Measurements from ENCODE around the gene UGT3A1.
"Not testable (repeated sequence)": the region's sequence is repeated elsewhere in the genome, so short reads cannot be mapped to it uniquely, and the experiment has no call there.

UGT3A1 gene

GRCh38 chr5:35987776-35988175, 3.4 kb downstream of the UGT3A1 start:
- DNase-seq = no peak

DNA sequence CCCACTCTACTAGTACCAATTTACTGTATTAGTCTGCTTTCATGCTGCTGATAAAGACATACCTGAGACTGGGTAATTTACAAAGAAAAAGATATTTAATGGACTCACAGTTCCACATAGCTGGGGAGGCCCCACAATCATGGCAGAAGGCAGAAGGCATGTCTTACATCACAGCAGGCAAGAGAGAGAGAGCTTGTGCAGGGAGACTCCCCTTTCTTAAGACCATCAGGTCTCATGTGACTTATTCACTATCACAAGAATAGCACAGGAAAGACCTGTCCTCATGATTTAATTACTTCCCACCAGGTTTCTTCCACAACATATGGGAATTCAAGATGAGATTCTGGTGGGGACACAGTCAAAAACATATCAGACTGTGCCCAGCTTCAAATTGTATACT, 11.5 kb downstream of the UGT3A1 start:
- no peak for DNase-seq

- not testable (repeated sequence) for DNase-seq
Measured at GRCh38 chr5:35976859-35977258, 14.3 kb downstream of the UGT3A1 start.

- DNase-seq = no peak
Measured at GRCh38 chr5:35974570-35974969, 16.6 kb downstream of the UGT3A1 start.

- DNase-seq = no peak
Measured at GRCh38 chr5:35971878-35972210, 19.3 kb downstream of the UGT3A1 start.

DNA sequence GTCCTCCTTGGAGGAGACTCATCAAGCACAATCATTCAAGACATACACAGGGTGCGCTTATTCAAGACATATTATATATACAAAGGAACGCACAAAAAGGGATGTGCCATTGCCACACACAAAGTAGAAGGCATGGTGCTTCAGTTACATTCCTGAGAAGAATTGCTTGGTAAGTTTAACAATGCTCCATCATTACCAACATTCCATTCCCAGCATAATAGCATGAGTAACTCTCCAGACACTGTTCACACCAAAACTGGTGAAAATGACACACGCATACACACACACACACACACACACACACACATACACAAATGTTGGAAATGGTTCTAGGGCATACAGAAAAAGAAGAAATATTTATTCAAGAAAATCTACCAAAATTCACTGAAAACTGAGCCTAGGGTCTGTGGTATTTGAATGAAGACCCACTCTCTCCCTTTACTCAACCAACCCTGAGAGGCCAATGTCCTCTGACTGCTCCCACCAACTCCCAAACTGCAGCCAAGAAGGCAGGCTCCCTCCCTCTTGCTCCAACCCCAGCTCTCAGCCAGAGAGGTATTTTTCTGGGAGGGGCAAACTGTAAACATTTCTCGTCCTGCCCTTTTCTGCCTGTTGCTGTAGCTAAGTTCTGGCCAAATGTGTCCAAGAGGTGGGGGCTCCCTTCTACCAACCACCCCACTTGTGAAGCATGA, 19.9 kb downstream of the UGT3A1 start:
- DNase-seq = no peak

DNA sequence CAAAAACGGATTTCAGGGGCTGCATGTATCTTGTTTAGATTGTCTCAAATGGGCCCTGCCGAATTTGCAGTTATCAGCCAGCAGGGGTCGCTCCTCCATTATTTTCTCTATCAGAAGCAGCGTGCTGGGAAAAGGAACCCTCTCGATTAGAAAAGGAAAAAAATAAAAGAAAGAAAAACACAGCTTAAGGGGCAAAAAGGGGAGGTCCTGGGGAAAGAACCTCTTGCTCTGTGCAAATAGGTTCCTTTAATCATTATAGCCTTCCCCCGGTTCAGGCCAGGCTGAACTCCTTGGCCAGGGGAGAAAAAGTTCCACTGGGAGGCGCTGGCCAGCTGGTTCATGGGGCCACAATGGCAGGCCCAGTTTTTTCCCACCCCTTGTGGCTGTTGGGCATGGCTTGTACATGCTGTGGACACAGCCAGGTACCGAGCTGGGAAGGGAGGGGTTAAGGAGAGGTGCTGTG, 27.8 kb downstream of the UGT3A1 start:
- no peak for DNase-seq

- no peak for DNase-seq
Measured at GRCh38 chr5:35960328-35960727, 30.9 kb downstream of the UGT3A1 start.

- no peak for DNase-seq
Measured at GRCh38 chr5:35956429-35956828, 34.8 kb downstream of the UGT3A1 start.

DNA sequence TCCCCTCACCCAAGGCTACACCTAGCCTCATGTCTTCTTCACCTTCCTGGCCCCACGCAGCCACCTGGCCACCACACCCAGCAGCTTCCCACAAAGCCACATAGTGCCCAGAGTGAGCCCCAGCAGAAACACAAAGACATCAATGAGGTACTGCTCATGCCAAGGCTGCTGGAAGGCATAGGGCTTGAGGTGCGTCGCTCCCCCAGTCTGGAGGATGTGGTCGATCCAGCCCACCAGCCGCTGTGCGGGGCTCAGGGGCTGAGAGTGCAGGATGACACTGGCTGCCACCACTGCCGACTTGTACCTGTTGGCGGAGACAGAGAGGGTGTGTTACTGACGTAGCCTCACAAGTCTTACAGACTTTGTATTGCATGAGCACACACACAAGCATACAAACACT, 37.0 kb downstream of the UGT3A1 start:
- DNase-seq = no peak

DNA sequence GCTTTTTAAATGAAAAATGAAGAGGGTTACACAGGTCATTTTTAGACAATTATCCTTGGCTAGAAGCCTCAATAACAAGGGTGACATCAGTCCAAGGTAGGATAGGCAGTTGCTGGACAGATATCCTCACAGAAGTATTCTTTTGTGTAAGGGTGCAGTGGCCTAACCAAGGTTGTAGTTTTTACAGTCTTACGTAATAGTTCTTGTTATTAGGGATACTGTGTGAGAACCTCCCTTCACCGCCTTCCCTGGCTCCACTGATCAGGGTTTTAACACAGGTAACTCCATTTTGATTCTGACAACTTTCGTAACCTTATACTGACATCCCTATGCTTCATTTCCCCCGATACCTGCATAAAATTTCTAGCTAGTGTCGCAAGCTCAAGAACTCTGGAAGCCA, 44.1 kb downstream of the UGT3A1 start:
- no peak for DNase-seq

- DNase-seq = no peak
Measured at GRCh38 chr5:35939639-35940038, 51.6 kb downstream of the UGT3A1 start.

- DNase-seq = no peak
Measured at GRCh38 chr5:35938568-35939227, 52.5 kb downstream of the UGT3A1 start, which contains the start of gene CAPSL. Gene CAPSL, minus strand, starts transcription at chr5:35938622. Its CDS starts 17,502 bp downstream, at chr5:35921120.

DNA sequence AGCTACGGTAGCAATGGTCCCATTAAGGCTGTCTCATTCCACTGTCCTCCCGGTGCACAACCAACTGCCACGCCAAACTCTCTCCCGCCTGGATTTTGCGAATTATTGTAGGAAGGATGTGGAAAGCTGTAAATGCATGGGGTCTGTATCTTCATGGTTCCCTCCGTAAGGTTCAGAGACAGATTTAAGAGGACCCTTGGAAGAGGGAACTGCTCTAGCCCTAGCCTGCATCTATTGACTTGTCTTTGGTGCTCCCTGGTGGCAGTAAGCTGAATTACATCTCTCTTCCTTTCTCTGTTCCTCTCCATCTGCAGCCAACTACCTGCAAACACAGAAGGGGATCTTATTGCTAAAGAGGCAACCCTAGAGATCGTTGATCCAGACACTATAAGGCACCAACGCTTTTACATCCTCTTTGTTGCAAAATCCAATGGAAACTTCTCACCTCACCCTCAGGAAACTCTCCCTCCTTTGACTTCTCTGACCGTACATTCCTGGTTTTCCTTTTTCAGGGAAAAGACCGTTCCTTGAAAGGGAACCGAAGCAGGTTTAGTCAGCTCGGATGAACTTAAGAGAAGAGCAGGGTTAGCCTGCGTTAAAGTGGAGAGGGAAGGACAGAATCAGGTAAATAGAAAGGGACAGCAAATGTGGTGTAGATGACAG, 64.7 kb downstream of the UGT3A1 start:
- DNase-seq = peak; percentile 39 to 46

DNA sequence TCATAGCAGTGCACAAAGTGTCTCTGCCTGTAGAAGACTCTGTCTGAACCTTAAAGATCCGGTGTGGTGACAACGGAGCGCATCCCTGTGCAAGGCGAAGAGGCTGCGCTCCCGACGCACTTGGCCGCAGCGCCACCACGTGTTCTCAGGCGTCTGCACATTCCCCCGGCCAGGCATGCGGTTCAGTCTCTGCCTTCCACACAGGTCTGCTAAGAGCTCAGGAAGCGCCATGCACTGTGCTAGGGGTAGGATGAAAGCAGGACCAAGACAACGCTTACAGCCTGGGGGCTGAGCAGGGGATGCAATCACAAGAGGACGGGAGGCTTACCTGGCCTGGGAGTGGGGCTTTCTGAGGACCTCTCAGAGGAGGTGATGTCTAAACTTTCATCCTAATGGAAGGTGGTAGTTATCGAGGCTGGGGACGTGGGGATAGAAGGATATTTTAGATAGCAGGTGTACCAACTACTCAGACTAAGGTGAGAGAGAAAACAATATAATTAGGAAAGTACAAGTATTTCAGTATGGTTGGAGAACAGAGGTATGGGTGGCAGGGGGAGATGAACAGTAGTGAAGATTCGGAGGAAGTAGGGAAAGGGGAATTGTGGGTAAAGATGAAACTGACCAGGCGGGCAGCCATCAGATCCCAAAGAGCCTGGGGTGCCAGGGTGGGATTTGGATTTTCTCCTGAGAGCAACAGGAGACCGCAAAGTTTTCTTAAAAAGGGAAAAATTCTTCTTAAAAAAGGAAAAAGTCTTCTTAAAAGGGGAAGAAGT, 66.1 kb downstream of the UGT3A1 start:
- DNase-seq = peak; percentile 80 to 87

DNA sequence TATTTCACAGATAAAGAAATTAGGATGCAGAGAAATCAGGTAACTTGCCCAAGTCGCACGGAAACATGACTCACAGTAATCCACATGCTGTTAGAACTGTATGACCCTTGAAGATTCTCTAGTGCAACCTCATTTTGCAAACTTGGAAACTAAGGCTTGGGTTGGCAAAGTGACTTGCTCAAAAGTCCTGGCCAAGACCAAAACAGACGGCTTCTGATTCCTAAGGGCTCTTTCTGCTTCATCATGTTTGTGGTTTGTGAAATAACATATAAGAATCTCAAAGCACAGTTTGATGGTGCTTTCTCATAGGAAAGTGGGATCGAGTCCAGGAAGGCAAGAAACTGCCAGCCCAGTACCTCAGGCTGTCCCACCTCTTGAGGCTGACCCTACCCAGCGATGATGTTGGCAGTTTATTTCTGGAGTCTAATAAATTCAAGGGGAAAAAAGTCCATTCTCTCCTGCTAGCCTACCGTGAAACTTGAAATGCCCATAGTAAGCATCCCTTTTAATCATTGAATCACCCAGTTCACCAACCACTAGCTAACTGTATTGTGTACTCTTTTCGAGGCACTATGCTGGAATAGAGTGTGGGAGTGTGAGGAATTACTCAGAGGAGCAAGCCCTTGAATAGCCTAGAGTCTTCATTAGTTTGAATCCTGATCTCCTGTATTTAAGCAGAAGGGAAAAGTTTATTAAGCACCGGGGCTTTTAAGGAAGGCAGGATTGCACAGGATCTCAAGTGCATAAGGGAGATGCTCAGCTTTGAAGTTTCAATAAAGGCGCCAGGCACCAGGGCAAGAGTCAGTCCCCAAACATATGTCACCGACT, 66.9 kb downstream of the UGT3A1 start:
- peak in 1 of 2 experiments; percentile 9 for DNase-seq

DNA sequence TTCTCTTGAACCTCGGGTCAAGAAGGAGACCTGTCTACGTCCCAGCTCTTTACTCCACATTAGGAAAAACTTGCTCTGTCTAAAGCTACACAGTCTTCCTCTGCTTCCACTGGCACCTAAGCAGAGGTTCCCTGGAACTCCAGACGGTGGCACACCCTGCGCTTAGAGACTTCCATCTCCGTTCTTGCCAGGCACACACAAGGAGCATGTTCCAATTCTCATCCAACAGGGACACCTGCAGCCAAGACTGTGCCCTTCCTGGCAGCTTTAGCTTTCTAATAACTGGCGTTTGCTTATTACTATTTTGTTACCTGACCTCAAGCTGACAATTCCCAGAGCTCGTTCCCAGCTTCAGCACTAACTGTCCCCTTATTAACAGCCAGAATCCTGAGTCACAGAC, 68.7 kb downstream of the UGT3A1 start:
- no peak for DNase-seq

- no peak for DNase-seq
Measured at GRCh38 chr5:35921930-35922329, 69.3 kb downstream of the UGT3A1 start.

- no peak for DNase-seq
Measured at GRCh38 chr5:35920890-35921289, 70.3 kb downstream of the UGT3A1 start.

DNA sequence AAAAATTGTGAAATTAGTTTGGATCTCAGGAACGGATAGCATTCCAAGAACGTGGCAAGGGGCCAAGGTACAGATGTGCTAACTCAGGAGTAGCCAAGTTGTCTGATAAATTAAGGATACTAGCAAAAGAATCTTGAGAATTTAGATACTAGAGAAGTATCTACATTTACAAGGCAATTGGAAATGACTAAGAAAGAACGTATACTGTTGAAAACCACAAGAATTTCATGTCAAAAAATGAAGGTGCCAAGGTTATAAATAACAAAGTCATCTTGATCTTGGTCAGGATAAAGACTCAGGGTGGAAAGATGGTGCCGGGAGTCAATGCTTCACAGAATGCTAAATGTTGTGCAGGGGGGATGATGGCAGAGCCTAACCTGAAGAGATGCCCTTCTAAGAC, 72.0 kb downstream of the UGT3A1 start:
- no peak for DNase-seq

DNA sequence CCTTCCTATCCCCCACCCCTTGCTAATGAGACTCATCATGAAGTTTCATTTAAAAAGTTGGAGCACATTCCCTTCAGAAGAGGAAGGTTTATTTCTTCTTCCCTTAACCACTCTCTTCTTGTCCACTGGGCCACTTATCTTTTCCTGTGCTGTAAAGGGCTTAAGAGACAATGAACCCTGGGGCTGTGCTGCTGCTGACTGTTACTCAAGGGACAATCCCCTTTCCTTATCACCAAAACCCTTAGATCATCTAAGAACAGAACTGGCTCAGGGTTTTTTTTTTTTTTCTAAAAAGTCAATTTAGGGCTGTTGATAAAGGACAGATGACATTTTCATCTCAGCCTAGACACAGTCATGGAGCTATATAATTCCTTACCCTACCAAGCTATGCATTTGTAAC, 82.4 kb downstream of the UGT3A1 start:
- DNase-seq = no peak

DNA sequence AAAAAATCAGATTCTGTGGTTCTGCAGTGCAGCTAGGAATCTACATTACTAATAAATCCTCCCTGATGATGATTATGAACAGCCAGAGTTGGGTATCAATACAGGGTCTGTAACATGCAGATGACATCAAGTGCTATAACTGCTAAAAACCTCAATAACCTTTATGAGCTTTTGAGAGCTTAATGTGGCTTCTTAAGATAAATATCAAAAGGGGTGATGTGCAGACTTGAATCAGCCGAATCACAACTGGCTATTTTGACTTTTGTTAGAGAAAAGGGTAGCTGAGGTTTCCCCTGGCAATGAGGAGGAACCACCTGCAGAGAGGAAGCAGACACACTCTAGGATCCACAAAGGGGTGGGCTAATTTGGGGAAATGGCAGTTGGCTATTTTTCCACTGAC, 83.0 kb downstream of the UGT3A1 start:
- no peak for DNase-seq

Measured in stimulated activated CD4-positive, alpha-beta T cell treated with anti-CD3 and anti-CD28 coated beads, Interleukin-4, amount 100 ng/mL, for 4 hours (primary cell).